HL-60 (cell line): Measurements from ENCODE around the gene NSUN2.

ENCODE experiments used
- DNase-seq, 2 experiments: peaks; one replicate each; pipeline ENCODE4 v3.0.0-alpha.2; 2010 to 2020; ENCODE audit warnings: low read depth in 1 of 2, low spot score in 1 of 2
- H3K27ac ChIP-seq: fragments of 250-450 bp; sonication (Bioruptor Pico); replicated peaks from 2 replicates; pipeline ENCODE4 v1.5.1; 2020; ENCODE audit warnings: mild to moderate bottlenecking, moderate library complexity
- H3K27me3 ChIP-seq: fragments of 250-450 bp; sonication (Bioruptor Pico); 2 replicates; pipeline ENCODE4 v1.5.1; 2021; ENCODE audit warnings: mild to moderate bottlenecking, moderate library complexity; ENCODE audit not compliant: insufficient read depth, poor library complexity, severe bottlenecking
- H3K4me3 ChIP-seq: replicated peaks from 2 replicates; pipeline ENCODE4 v1.5.1; 2011; ENCODE audit warnings: mild to moderate bottlenecking, control low read depth, low read length; ENCODE audit not compliant: insufficient read depth
- CTCF ChIP-seq: IDR thresholded peaks from one replicate; pipeline ENCODE4 v1.5.1; 2011; ENCODE audit warnings: low read length, control low read depth, inconsistent platforms; ENCODE audit not compliant: insufficient read depth
- GABPA ChIP-seq: IDR thresholded peaks from 2 replicates; pipeline ENCODE4 v1.6.1; 2012; ENCODE audit warnings: low read depth
- POLR2AphosphoS5 ChIP-seq: IDR thresholded peaks from 2 replicates; pipeline ENCODE4 v1.6.1; 2012; ENCODE audit warnings: low read depth
- REST ChIP-seq: IDR thresholded peaks from 2 replicates; pipeline ENCODE4 v1.6.1; 2012; ENCODE audit warnings: low read depth; ENCODE audit not compliant: insufficient replicate concordance
- SPI1 ChIP-seq: IDR thresholded peaks from 2 replicates; pipeline ENCODE4 v1.6.1; 2012; ENCODE audit warnings: low read depth, mild to moderate bottlenecking, borderline replicate concordance

The NSUN2 gene

GRCh38 chr5:6633469-6634245 lies 813 bp upstream of the NSUN2 start:
- Histone ChIP-seq H3K27me3 (no peaks in the 10 kb centered on the region), H3K27ac (peak overlapping the region; percentile 99), H3K4me3 (peak overlapping the region; percentile 60)
- no peak for DNase-seq
- TF ChIP-seq SPI1, result no peak
- TF ChIP-seq POLR2AphosphoS5, result no peak
- TF ChIP-seq CTCF, result no peak
- TF ChIP-seq GABPA, result no peak
- TF ChIP-seq REST, result no peak

GRCh38 chr5:6632324-6632887 lies 438 bp downstream of the NSUN2 start:
- Histone ChIP-seq H3K27ac (peak overlapping the region; percentile 99), H3K4me3 (peak overlapping the region; percentile 60), H3K27me3 (no peaks in the 10 kb centered on the region)
- no peak for TF ChIP-seq POLR2AphosphoS5
- DNase-seq, result peak in 1 of 2 experiments; percentile 28

GRCh38 chr5:6631441-6631840 lies 1.4 kb downstream of the NSUN2 start:
- no peak for DNase-seq

More at GRCh38 chr5:6631441-6631840, 1.4 kb downstream of the NSUN2 start:
- no peak overlapping the region for H3K27ac ChIP-seq
- peak overlapping the region; percentile 60 for H3K4me3 ChIP-seq
- TF ChIP-seq CTCF (no peak), SPI1 (no peak), REST (no peak), POLR2AphosphoS5 (no peak), GABPA (no peak)
- H3K27me3 ChIP-seq, result no peaks in the 10 kb centered on the region
